Adrenal gland (tissue), 5 donors: ENCODE results near the gene C1QTNF2.

Experiments
- CTCF ChIP-seq, 6 experiments: fragments of 450-650 bp in 4 of 6; fragments of 200-600 bp in 2 of 6; sonication (generic) in 1 of 6; IDR thresholded peaks; 1 replicate in 5 of 6; 2 replicates in 1 of 6; pipeline versions ENCODE4 v1.5.1 to v1.8.0; 2016 to 2021; ENCODE audit warnings: antibody characterized with exemption in 6 of 6, mild to moderate bottlenecking in 2 of 6, moderate library complexity in 1 of 6
- POLR2A ChIP-seq, 2 donors: fragments of 450-650 bp; IDR thresholded peaks; one replicate each; pipeline ENCODE4 v1.6.1; 2017; ENCODE audit warnings: antibody characterized with exemption in 2 of 2, mild to moderate bottlenecking in 2 of 2, moderate library complexity in 1 of 2
- donor health status: DM: no; HTN: no; CAD: no.

GRCh38 chr5:160418561-160419457 is 48.4 kb upstream of the C1QTNF2 start, which contains the start of gene SLU7:
- no peak for TF ChIP-seq CTCF (IDR thresholded peaks at IDR 0.05)
- TF ChIP-seq POLR2A (IDR thresholded peaks at IDR 0.05): peak; percentile 18 to 81
